HTERT RPE-1 (cell line): ENCODE data around the gene SMIM23.

ENCODE experiments used
- in situ Hi-C: fragments of 300-500 bp; cut with MboI; formaldehyde crosslinking; loops from 4 replicates; pipeline ENCODE4 v1.14.3; 2020; ENCODE audit warnings: low sequenced_read_pairs

Gene SMIM23

GRCh38 chr5:171813813-171814490, 28.3 kb downstream of the SMIM23 start:
- in situ Hi-C loops: no loop called here

- in situ Hi-C loops: no loop called here
Measured at GRCh38 chr5:171816666-171817065, 31.0 kb downstream of the SMIM23 start.

GRCh38 chr5:171820561-171820960, 34.9 kb downstream of the SMIM23 start:
- in situ Hi-C loops: no loop called here

GRCh38 chr5:171821286-171821685, 35.7 kb downstream of the SMIM23 start:
- in situ Hi-C loops: no loop called here

- in situ Hi-C loops: no loop called here
Measured at GRCh38 chr5:171823269-171823668, 37.7 kb downstream of the SMIM23 start.

GRCh38 chr5:171825051-171825450, 39.4 kb downstream of the SMIM23 start:
- in situ Hi-C loops: no loop called here

- in situ Hi-C loops: no loop called here
Measured at GRCh38 chr5:171826132-171826531, 40.5 kb downstream of the SMIM23 start.

GRCh38 chr5:171827162-171827561, 41.5 kb downstream of the SMIM23 start:
- in situ Hi-C loops: no loop called here

GRCh38 chr5:171830686-171831085, 45.1 kb downstream of the SMIM23 start:
- in situ Hi-C loops: no loop called here

- in situ Hi-C loops: no loop called here
Measured at GRCh38 chr5:171832775-171833174, 47.2 kb downstream of the SMIM23 start.

GRCh38 chr5:171834461-171834860, 48.8 kb downstream of the SMIM23 start:
- in situ Hi-C loops: no loop called here

GRCh38 chr5:171835066-171835465, 49.4 kb downstream of the SMIM23 start:
- in situ Hi-C loops: no loop called here

GRCh38 chr5:171837522-171837921, 51.9 kb downstream of the SMIM23 start:
- in situ Hi-C loops: no loop called here

- in situ Hi-C loops: no loop called here
Measured at GRCh38 chr5:171838066-171838465, 52.4 kb downstream of the SMIM23 start.

GRCh38 chr5:171839112-171839511, 53.5 kb downstream of the SMIM23 start:
- in situ Hi-C loops: no loop called here

GRCh38 chr5:171840066-171840465, 54.4 kb downstream of the SMIM23 start:
- in situ Hi-C loops: no loop called here
